ENCODE data around the gene WFDC10A. TPM values are rescaled to one million over a fixed set of nuclear protein-coding genes. Genes with fewer than 3 reads are reported as not detected.
A peak's percentile ranks its signal among the peaks of the same experiment; 100 is the strongest.
"Not testable (repeated sequence)": the region's sequence is repeated elsewhere in the genome, so short reads cannot be mapped to it uniquely, and the experiment has no call there.

Gene WFDC10A
- total RNA-seq (not detected), polyA plus RNA-seq (not detected)
- long read RNA-seq, donor 1 = 0 reads
- long read RNA-seq, donor 2 = 0 reads
- long read RNA-seq, donor 3 = 0 reads

DNA sequence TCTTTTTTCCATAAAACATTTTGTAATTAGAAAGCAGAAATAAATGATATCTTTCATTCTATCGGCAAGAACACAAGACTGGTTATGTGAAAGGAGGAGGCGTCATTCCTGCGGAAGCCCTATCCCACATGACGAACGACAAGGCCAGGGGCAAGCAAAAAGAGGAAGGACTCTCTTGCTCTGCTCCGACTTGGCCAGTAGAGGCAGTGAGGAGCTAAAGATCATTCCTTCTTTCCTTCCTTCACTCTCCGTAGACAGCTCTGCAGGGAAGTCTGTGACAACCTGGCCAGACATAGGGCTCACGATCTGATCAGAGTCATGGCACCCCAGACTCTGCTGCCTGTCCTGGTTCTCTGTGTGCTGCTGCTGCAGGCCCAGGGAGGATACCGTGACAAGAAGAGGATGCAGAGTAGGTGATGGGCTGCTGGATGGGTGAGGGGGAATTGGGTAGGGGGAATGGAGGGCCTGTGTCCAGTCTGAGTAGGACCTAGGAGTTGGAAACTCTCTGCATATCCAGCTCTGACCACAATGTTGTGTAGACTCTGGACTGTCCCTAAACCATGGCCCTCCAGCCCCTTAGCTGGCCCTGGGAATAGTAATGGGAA is at the start of gene WFDC10A:
Gene WFDC10A (plus strand): TSS at position 244 of the 605 bp plus-strand sequence. CDS start 75 bp downstream, at position 319.
- H3K4me1 ChIP-seq = peaks cover 0 to 4% (median 0%) of the 10 kb centered on the region in 12 donors
- intact Hi-C loops (cut with DNase I) = no loop called here
- no peak within 1 kb of the TSS for H3K4me3 ChIP-seq
- ATAC-seq (peak in 3 of 4 donors; percentile 39 to 72 (median 70)), DNase-seq (peak in 2 of 5 donors; percentile 27 to 33)
- H3K36me3 ChIP-seq = no peaks in the 10 kb centered on the region
- WGBS, 4 donors = 9 to 13% (median 11%) methylated on average over 9 of the region's 9 CpGs
- no peak within 1 kb of the TSS for H3K27ac ChIP-seq
- H3K27me3 ChIP-seq = peaks cover 0 to 12% (median 0%) of the 10 kb centered on the region in 9 donors
- peaks cover 0 to 6% (median 0%) of the 10 kb centered on the region in 12 donors for H3K9me3 ChIP-seq
- TF ChIP-seq POLR2A (IDR thresholded peaks at IDR 0.05) = no peak
- TF ChIP-seq, protein P1, sequence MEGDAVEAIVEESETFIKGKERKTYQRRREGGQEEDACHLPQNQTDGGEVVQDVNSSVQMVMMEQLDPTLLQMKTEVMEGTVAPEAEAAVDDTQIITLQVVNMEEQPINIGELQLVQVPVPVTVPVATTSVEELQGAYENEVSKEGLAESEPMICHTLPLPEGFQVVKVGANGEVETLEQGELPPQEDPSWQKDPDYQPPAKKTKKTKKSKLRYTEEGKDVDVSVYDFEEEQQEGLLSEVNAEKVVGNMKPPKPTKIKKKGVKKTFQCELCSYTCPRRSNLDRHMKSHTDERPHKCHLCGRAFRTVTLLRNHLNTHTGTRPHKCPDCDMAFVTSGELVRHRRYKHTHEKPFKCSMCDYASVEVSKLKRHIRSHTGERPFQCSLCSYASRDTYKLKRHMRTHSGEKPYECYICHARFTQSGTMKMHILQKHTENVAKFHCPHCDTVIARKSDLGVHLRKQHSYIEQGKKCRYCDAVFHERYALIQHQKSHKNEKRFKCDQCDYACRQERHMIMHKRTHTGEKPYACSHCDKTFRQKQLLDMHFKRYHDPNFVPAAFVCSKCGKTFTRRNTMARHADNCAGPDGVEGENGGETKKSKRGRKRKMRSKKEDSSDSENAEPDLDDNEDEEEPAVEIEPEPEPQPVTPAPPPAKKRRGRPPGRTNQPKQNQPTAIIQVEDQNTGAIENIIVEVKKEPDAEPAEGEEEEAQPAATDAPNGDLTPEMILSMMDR (IDR thresholded peaks at IDR 0.05) = peak; percentile 10 to 63 (median 37)

DNA sequence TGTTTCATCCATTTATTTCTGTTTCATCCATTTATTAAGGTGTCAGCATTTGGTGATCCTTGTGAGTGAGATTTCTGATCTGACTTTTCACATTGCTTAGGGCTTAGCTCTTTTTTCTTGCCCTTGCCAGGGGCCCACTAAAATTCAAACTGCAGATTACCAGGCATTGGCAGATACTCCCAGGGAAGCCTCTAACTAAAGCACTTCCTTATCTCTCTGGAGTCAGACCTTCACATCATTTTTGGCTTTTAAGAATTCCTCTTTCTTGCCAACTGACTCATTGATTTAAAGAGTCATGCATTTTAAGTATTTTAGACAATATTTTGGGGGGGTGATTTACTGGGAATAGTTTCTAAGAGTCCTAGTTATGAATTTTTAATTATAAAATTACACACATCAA is 47.8 kb upstream of the WFDC10A start:
- Histone ChIP-seq H3K4me3 (no peak overlapping the region), H3K9me3 (no peaks in the 10 kb centered on the region), H3K4me1 (no peaks in the 10 kb centered on the region), H3K27me3 (peaks cover 0 to 17% (median 0%) of the 10 kb centered on the region in 9 donors), H3K27ac (no peak overlapping the region), H3K36me3 (no peaks in the 10 kb centered on the region)
- intact Hi-C loops (cut with DNase I) = no loop called here
- ATAC-seq (no peak), DNase-seq (no peak)
- TF ChIP-seq, protein P1 (IDR thresholded peaks at IDR 0.05) = no peak
- TF ChIP-seq POLR2A (IDR thresholded peaks at IDR 0.05) = no peak

DNA sequence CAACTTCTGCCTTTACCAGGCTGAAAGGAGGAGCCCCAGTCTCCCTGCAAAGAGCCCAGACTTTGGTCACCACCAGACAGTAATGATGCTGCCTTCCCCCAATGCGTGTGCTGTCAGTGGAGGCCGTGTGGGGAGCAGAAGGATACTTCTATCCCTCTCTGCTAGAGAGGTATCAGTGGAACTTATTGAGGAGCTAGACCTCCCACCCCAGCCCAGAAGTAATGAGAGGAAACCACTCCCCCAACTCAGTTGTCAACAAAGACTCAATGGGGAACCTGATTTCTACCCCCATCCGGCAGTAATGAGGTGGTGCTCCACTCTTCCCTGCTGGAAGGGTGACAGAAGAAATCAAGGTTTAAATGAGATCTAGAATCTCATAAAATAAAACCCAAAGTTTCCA is 46.0 kb upstream of the WFDC10A start:
- H3K27ac ChIP-seq = no peak overlapping the region
- H3K9me3 ChIP-seq = no peaks in the 10 kb centered on the region
- H3K27me3 ChIP-seq = peaks cover 0 to 17% (median 0%) of the 10 kb centered on the region in 9 donors
- ATAC-seq (no peak), DNase-seq (no peak)
- no peaks in the 10 kb centered on the region for H3K36me3 ChIP-seq
- intact Hi-C loops (cut with DNase I) = no loop called here
- WGBS, 4 donors = 54 to 59% (median 58%) methylated on average over 3 of the region's 3 CpGs
- H3K4me3 ChIP-seq = no peak overlapping the region
- no peaks in the 10 kb centered on the region for H3K4me1 ChIP-seq
- TF ChIP-seq POLR2A (IDR thresholded peaks at IDR 0.05) = no peak
- TF ChIP-seq, protein P1 (IDR thresholded peaks at IDR 0.05) = no peak

DNA sequence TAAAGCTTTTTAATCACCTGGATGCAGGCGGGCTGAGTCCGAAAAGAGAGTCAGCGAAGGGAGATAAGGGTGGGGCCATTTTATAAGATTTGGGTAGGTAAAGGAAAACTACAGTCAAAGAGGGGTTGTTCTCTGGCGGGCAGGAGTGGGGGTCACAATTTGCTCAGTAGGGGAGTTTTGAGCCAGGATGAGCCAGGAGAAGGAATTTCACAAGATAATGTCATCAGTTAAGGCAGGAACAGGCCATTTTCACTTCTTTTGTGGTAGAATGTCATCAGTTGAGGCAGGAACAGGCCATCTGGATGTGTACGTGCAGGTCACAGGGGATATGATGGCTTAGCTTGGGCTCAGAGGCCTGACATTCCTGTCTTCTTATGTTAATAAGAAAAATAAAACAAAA is 45.2 kb upstream of the WFDC10A start:
- ATAC-seq, DNase-seq, H3K27ac ChIP-seq: not testable (repeated sequence)

DNA sequence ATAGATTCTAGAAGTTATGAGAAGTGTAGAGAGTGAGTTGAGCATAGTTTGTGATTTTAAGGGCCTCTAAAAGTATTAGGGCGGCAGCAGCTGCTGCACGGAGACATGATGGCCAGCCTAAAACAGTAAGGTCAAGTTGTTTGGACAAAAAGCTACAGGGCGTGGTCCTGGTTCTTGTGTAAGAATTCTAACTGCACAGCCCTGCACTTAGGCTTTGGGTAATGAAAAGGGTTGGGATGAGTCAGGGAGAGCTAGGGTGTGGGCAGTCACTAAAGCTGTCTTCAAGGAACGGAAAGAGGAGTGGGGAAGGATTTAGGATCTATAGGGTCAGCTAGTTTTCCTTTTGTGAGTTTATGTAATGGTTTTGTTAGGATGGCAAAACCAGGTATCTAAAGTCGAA is 43.6 kb upstream of the WFDC10A start:
- H3K9me3 ChIP-seq; H3K4me1 ChIP-seq; H3K36me3 ChIP-seq; H3K27ac ChIP-seq; ATAC-seq; DNase-seq; intact Hi-C loops (cut with DNase I); H3K4me3 ChIP-seq: not testable (repeated sequence)
- H3K27me3 ChIP-seq = peaks cover 0 to 13% (median 0%) of the 10 kb centered on the region in 9 donors
- 78 to 88% (median 84%) methylated on average over 5 of the region's 5 CpGs for WGBS, 4 donors

More for the DNA sequence above, 45.2 kb upstream of the WFDC10A start:
- H3K4me1 ChIP-seq; H3K9me3 ChIP-seq; H3K4me3 ChIP-seq; intact Hi-C loops (cut with DNase I); H3K36me3 ChIP-seq: not testable (repeated sequence)
- H3K27me3 ChIP-seq = peaks cover 0 to 15% (median 0%) of the 10 kb centered on the region in 9 donors
- WGBS, 4 donors = 59 to 68% (median 63%) methylated on average over 5 of the region's 5 CpGs

All from heart left ventricle (tissue), 16 donors.